ENCODE results near the gene CYP3A4.
A peak's percentile ranks its signal among the peaks of the same experiment; 100 is the strongest.
"Not testable (repeated sequence)": the region's sequence is repeated elsewhere in the genome, so short reads cannot be mapped to it uniquely, and the experiment has no call there.

CYP3A4 gene

GRCh38 chr7:99784007-99784406 is at the start of gene CYP3A4:
Gene CYP3A4, minus strand, starts transcription at chr7:99784184. Its CDS starts 103 bp downstream, at chr7:99784081.
- no peak for DNase-seq
- in situ Hi-C loops (cut with HindIII; ENCODE audit: low pct_ligation_motif_present, low pct_unique_long_range_greater_than_20kb, low sequenced_read_pairs): no loop called here

DNA sequence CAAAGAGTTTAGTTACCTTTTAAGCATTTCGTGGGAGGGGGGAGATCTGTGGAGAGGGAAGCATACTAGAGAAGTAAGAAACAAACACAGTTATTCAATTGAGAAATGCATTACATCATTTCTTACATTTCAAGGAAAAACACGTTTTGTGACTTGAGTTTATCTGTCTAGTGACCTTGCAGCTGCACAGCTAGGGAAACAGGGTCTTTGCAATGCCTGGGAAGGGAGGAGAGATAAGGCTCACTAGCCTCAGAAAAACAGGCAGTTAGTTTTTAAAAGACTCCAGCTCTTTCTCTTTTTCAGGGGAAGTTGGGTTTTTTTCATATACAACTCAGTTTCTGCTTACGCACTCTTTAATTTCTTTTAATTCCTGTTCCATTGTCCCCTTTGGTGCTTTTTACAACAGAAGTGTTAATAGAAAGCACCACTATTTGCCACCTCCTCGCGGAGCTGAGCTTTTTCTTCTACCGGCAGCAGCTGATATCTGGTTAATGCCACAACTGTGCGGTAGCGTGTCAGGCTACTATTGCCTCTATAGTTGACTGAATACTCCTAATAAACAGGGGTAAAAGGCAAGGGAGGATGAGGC is 49.4 kb upstream of the CYP3A4 start:
- no peak for DNase-seq
- in situ Hi-C loops (cut with HindIII; ENCODE audit: low pct_ligation_motif_present, low pct_unique_long_range_greater_than_20kb, low sequenced_read_pairs): no loop called here

GRCh38 chr7:99831595-99831994 is 47.6 kb upstream of the CYP3A4 start:
- in situ Hi-C loops (cut with HindIII; ENCODE audit: low pct_ligation_motif_present, low pct_unique_long_range_greater_than_20kb, low sequenced_read_pairs): no loop called here
- DNase-seq: no peak

- DNase-seq: peak; percentile 29
Observed at GRCh38 chr7:99829524-99830160, 45.7 kb upstream of the CYP3A4 start.

GRCh38 chr7:99828811-99829210 is 44.8 kb upstream of the CYP3A4 start:
- in situ Hi-C loops (cut with HindIII; ENCODE audit: low pct_ligation_motif_present, low pct_unique_long_range_greater_than_20kb, low sequenced_read_pairs): no loop called here
- DNase-seq: no peak

More at GRCh38 chr7:99829524-99830160, 45.7 kb upstream of the CYP3A4 start:
- in situ Hi-C loops (cut with HindIII; ENCODE audit: low pct_ligation_motif_present, low pct_unique_long_range_greater_than_20kb, low sequenced_read_pairs): no loop called here

- in situ Hi-C loops (cut with HindIII; ENCODE audit: low pct_ligation_motif_present, low pct_unique_long_range_greater_than_20kb, low sequenced_read_pairs): no loop called here
- no peak for DNase-seq
Observed at GRCh38 chr7:99827040-99827778, 43.2 kb upstream of the CYP3A4 start.

- in situ Hi-C loops (cut with HindIII; ENCODE audit: low pct_ligation_motif_present, low pct_unique_long_range_greater_than_20kb, low sequenced_read_pairs): no loop called here
- no peak for DNase-seq
Observed at GRCh38 chr7:99825873-99826272, 41.9 kb upstream of the CYP3A4 start.

GRCh38 chr7:99825452-99825851 is 41.5 kb upstream of the CYP3A4 start:
- DNase-seq: no peak
- in situ Hi-C loops (cut with HindIII; ENCODE audit: low pct_ligation_motif_present, low pct_unique_long_range_greater_than_20kb, low sequenced_read_pairs): no loop called here

GRCh38 chr7:99824091-99824490 is 40.1 kb upstream of the CYP3A4 start:
- DNase-seq: no peak
- in situ Hi-C loops (cut with HindIII; ENCODE audit: low pct_ligation_motif_present, low pct_unique_long_range_greater_than_20kb, low sequenced_read_pairs): no loop called here

- no peak for DNase-seq
- in situ Hi-C loops (cut with HindIII; ENCODE audit: low pct_ligation_motif_present, low pct_unique_long_range_greater_than_20kb, low sequenced_read_pairs): no loop called here
Observed at GRCh38 chr7:99822731-99823718, 39.0 kb upstream of the CYP3A4 start.

DNA sequence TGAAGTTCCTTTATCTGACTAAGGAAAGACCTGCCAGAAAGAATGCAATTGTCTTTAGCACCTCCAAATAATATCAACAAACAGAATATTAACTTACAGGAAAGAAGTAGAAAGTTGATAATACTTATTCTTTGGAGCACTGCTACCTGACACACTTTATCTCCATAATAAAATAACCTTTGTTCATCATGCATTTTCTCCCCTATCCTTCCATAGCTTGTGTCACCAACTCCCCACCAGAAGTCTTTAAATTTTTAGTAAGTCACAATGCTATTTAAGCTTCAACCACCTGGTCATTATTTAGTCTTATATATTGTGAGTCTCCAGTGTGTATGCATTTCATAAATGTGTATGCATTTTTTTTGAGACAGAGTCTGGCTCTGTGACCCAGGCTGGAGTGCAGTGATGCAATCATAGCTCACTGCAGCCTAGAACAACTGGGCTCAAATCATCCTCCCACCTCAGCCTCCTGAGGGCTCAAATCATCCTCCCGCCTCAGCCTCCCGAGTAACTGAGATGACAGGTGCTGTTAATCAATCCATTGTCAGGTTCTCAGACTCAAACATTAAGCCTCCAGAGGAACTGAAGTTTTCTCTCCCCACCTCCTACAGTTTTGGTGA is 36.5 kb upstream of the CYP3A4 start:
- DNase-seq: no peak
- in situ Hi-C loops (cut with HindIII; ENCODE audit: low pct_ligation_motif_present, low pct_unique_long_range_greater_than_20kb, low sequenced_read_pairs): no loop called here

DNA sequence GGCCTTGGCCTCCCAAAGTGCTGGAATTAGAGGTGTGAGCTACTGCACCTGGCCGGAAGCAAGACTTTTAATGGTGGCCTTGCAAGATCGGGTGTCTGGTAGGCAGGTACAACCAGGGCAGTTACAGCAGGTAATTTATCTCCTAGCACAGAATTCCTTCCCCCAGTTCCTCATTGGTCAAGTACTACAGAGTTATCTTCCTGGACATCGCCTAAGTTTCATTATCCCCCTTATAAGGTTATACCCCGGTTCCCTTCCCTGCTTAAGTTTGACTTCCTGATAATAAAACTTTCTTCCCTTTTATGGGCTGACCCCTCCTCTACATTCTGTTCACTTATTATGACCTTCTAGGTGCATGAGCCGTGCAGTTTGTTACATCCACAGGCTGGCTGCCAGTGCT is 24.8 kb upstream of the CYP3A4 start:
- in situ Hi-C loops (cut with HindIII; ENCODE audit: low pct_ligation_motif_present, low pct_unique_long_range_greater_than_20kb, low sequenced_read_pairs): no loop called here
- DNase-seq: no peak

- in situ Hi-C loops (cut with HindIII; ENCODE audit: low pct_ligation_motif_present, low pct_unique_long_range_greater_than_20kb, low sequenced_read_pairs): no loop called here
- DNase-seq: no peak
Observed at GRCh38 chr7:99806839-99807478, 23.0 kb upstream of the CYP3A4 start.

DNA sequence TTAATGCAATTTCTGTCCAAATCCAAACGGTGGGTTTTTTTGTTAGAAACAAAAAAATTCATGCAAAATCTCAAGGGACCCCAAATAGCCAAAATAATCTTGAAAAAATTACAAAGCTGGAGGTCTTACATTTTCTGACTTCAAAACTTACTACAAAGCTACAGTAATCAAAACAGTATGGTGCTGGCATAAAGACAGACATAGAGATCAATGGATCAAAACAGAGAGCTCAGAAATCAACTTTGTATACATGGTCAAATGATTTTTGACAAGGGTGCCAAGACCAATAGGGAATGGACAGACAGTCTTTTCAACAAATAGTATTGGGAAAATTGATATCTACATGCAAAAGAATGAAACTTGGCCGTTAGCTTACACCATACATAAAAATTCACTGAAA is 21.7 kb upstream of the CYP3A4 start:
- DNase-seq: no peak
- in situ Hi-C loops (cut with HindIII; ENCODE audit: low pct_ligation_motif_present, low pct_unique_long_range_greater_than_20kb, low sequenced_read_pairs): no loop called here

- DNase-seq; in situ Hi-C loops (cut with HindIII; ENCODE audit: low pct_ligation_motif_present, low pct_unique_long_range_greater_than_20kb, low sequenced_read_pairs): not testable (repeated sequence)
Observed at GRCh38 chr7:99803118-99803517, 19.1 kb upstream of the CYP3A4 start.

DNA sequence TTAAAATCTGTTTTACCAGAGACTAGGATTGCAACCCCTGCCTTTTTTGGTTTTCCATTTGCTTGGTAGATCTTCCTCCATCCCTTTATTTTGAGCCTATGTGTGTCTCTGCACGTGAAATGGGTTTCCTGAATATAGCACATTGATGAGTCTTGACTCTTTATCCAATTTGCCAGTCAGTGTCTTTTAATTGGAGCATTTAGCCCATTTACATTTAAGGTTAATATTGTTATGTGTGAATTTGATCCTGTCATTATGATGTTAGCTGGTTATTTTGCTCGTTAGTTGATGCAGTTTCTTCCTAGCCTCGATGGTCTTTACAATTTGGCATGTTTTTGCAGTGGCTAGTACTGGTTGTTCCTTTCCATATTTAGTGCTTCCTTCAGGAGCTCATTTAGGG is 17.4 kb upstream of the CYP3A4 start:
- in situ Hi-C loops (cut with HindIII; ENCODE audit: low pct_ligation_motif_present, low pct_unique_long_range_greater_than_20kb, low sequenced_read_pairs); DNase-seq: not testable (repeated sequence)

- in situ Hi-C loops (cut with HindIII; ENCODE audit: low pct_ligation_motif_present, low pct_unique_long_range_greater_than_20kb, low sequenced_read_pairs): no loop called here
- no peak for DNase-seq
Observed at GRCh38 chr7:99798972-99799371, 15.0 kb upstream of the CYP3A4 start.

- DNase-seq; in situ Hi-C loops (cut with HindIII; ENCODE audit: low pct_ligation_motif_present, low pct_unique_long_range_greater_than_20kb, low sequenced_read_pairs): not testable (repeated sequence)
Observed at GRCh38 chr7:99795864-99796263, 11.9 kb upstream of the CYP3A4 start.

All from ACHN (cell line).